ENCODE data around the gene PCBD2.
A peak's percentile ranks its signal among the peaks of the same experiment; 100 is the strongest.

PCBD2 gene

DNA sequence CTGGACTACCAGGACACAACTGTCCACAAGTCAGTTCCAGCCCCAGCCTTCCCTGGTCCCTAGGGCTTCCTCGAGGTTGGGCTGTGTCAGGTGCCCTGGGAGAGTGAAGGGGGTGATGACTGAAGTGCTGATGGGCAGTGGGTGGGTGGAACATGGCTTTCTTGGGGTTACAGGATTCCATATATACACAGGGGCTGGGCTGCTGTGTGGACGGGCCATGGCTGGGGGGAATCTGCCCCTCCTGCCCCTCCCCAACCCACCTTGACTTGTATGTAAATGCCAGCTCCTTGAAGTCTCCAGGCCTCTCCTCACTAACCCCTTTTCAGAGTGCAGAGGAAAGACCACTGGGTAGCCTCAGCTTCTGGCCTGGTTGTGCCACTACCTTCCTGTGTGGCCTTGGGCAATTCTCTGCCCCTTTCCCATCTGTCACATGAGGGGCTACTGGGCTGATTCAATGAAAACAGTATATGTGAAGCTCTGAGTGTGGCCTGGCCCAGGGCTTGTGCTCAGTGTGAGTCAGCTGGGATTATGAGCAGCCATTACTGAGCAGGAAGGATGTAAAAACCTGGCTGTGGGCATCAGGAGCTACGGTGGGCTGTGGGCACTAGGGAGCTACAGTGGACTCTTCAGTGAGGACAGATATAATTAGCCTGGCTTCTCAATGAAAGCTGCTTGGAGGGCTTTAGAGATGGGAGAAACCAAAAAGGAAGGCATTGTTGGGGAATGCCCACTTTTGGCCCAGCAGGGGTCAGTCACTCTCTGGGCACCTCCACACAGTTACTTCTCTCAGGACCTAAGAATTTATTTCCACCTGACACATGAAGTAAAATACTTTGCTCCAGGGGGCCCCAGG lies 105.8 kb downstream of the PCBD2 start:
- Histone ChIP-seq H3F3A (ENCODE audit: insufficient read depth, low read length) (no peaks in the 10 kb centered on the region), H3K4me1 (ENCODE audit: low read length) (peaks cover 6% of the 10 kb centered on the region; the same call in 1 of the 2 replicates), H3K9me3 (replicated peaks; ENCODE audit: insufficient read depth, low read length) (no peaks in the 10 kb centered on the region)

DNA sequence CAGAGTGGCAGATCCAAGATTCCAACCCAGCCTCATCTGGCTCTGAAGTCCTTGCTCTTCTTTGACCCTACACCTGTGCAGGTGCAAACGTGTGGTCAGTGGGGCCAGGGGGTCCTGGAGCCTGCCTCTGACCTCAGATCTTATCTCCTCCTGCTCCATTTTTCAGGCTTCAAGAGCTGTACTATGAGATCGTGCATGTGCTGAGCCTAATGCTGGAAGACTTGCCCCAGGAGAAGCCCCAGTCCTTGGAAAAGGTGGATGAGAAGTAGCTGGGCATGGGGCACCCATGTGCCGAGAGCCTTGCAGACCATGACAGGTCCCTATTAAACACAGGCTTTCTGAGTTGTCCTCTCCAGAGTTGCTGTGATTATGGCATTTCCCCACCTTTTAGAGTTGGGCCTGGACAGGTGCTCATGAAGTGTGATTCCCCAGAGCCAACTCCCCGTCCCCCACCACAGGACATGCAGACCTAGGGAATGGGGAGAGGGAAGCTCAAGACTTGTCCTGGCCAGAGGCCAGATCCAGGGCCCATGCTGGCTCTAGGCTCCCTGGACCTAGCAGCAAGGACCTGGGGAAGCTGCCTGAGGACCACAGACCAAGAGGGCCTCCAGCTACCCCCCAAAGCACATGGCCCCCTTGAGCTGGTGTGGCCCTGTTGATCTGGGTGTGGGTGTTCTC lies 106.6 kb downstream of the PCBD2 start:
- no peaks in the 10 kb centered on the region for H3K9me2 ChIP-seq (replicated peaks; ENCODE audit: insufficient read depth, low read length)
- no peaks in the 10 kb centered on the region for H3F3A ChIP-seq (ENCODE audit: insufficient read depth, low read length)
- no peak overlapping the region for H3K9ac ChIP-seq (ENCODE audit: low read length)
- H3K9me3 ChIP-seq (replicated peaks; ENCODE audit: insufficient read depth, low read length), result no peaks in the 10 kb centered on the region
- H2AFZ ChIP-seq (ENCODE audit: low read length), result no peak overlapping the region
- no peak overlapping the region for H3K27ac ChIP-seq (ENCODE audit: low read length)
- TF ChIP-seq EZH2 (optimal IDR thresholded peaks at IDR 0.05; ENCODE audit: low read depth, low read length) (no peak), EZH2phosphoT487 (IDR thresholded peaks at IDR 0.05; ENCODE audit: low read length) (no peak)
- TF ChIP-seq, protein P1, sequence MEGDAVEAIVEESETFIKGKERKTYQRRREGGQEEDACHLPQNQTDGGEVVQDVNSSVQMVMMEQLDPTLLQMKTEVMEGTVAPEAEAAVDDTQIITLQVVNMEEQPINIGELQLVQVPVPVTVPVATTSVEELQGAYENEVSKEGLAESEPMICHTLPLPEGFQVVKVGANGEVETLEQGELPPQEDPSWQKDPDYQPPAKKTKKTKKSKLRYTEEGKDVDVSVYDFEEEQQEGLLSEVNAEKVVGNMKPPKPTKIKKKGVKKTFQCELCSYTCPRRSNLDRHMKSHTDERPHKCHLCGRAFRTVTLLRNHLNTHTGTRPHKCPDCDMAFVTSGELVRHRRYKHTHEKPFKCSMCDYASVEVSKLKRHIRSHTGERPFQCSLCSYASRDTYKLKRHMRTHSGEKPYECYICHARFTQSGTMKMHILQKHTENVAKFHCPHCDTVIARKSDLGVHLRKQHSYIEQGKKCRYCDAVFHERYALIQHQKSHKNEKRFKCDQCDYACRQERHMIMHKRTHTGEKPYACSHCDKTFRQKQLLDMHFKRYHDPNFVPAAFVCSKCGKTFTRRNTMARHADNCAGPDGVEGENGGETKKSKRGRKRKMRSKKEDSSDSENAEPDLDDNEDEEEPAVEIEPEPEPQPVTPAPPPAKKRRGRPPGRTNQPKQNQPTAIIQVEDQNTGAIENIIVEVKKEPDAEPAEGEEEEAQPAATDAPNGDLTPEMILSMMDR (IDR thresholded peaks at IDR 0.05; ENCODE audit: low read length), result no peak
- DNase-seq, result no peak
- H3K4me3 ChIP-seq (ENCODE audit: low read length), result no peak overlapping the region
- H3K4me2 ChIP-seq (ENCODE audit: low read depth, low read length), result no peak overlapping the region
- no peaks in the 10 kb centered on the region for H4K20me1 ChIP-seq (ENCODE audit: insufficient read depth, low read length)
- H3K4me1 ChIP-seq (ENCODE audit: low read length), result peaks cover 6% of the 10 kb centered on the region; the same call in 1 of the 2 replicates
- H3K79me2 ChIP-seq (ENCODE audit: low read length), result no peaks in the 10 kb centered on the region
- H3K27me3 ChIP-seq (replicated peaks; ENCODE audit: insufficient read depth, low read length), result no peaks in the 10 kb centered on the region
- H3K36me3 ChIP-seq (replicated peaks; ENCODE audit: insufficient read depth, low read length), result no peaks in the 10 kb centered on the region

More for the DNA sequence above, 105.8 kb downstream of the PCBD2 start:
- Histone ChIP-seq H3K27ac (ENCODE audit: low read length) (no peak overlapping the region), H3K4me2 (ENCODE audit: low read depth, low read length) (no peak overlapping the region), H4K20me1 (ENCODE audit: insufficient read depth, low read length) (no peaks in the 10 kb centered on the region), H3K4me3 (ENCODE audit: low read length) (no peak overlapping the region), H3K9me2 (replicated peaks; ENCODE audit: insufficient read depth, low read length) (no peaks in the 10 kb centered on the region), H3K27me3 (replicated peaks; ENCODE audit: insufficient read depth, low read length) (no peaks in the 10 kb centered on the region), H3K9ac (ENCODE audit: low read length) (no peak overlapping the region), H3K79me2 (ENCODE audit: low read length) (no peaks in the 10 kb centered on the region), H3K36me3 (replicated peaks; ENCODE audit: insufficient read depth, low read length) (no peaks in the 10 kb centered on the region), H2AFZ (ENCODE audit: low read length) (no peak overlapping the region)
- DNase-seq, result no peak
- TF ChIP-seq EZH2 (optimal IDR thresholded peaks at IDR 0.05; ENCODE audit: low read depth, low read length) (no peak), EZH2phosphoT487 (IDR thresholded peaks at IDR 0.05; ENCODE audit: low read length) (no peak)
- TF ChIP-seq, protein P1 (IDR thresholded peaks at IDR 0.05; ENCODE audit: low read length), result peak; percentile 27

GRCh38 chr5:135012033-135012588 lies 107.2 kb downstream of the PCBD2 start:
- DNase-seq, result no peak
- Histone ChIP-seq H3K4me3 (ENCODE audit: low read length) (no peak overlapping the region), H3K36me3 (replicated peaks; ENCODE audit: insufficient read depth, low read length) (no peaks in the 10 kb centered on the region), H3K9ac (ENCODE audit: low read length) (no peak overlapping the region), H2AFZ (ENCODE audit: low read length) (no peak overlapping the region), H3K79me2 (ENCODE audit: low read length) (no peaks in the 10 kb centered on the region), H3K27ac (ENCODE audit: low read length) (no peak overlapping the region), H4K20me1 (ENCODE audit: insufficient read depth, low read length) (no peaks in the 10 kb centered on the region), H3K4me1 (ENCODE audit: low read length) (peaks cover 6% of the 10 kb centered on the region; the same call in 1 of the 2 replicates), H3K4me2 (ENCODE audit: low read depth, low read length) (no peak overlapping the region), H3F3A (ENCODE audit: insufficient read depth, low read length) (no peaks in the 10 kb centered on the region), H3K9me3 (replicated peaks; ENCODE audit: insufficient read depth, low read length) (no peaks in the 10 kb centered on the region), H3K27me3 (replicated peaks; ENCODE audit: insufficient read depth, low read length) (no peaks in the 10 kb centered on the region), H3K9me2 (replicated peaks; ENCODE audit: insufficient read depth, low read length) (no peaks in the 10 kb centered on the region)
- TF ChIP-seq EZH2phosphoT487 (IDR thresholded peaks at IDR 0.05; ENCODE audit: low read length), result no peak
- TF ChIP-seq, protein P1 (IDR thresholded peaks at IDR 0.05; ENCODE audit: low read length), result no peak
